ENCODE results near the gene SDK2. TPM values are rescaled to one million over a fixed set of nuclear protein-coding genes. Genes with fewer than 3 reads are reported as not detected.
A peak's percentile ranks its signal among the peaks of the same experiment; 100 is the strongest.

The SDK2 gene
- total and polyA plus RNA-seq, 2 experiments from 2014 or later: 0.74 to 5.1 TPM

DNA sequence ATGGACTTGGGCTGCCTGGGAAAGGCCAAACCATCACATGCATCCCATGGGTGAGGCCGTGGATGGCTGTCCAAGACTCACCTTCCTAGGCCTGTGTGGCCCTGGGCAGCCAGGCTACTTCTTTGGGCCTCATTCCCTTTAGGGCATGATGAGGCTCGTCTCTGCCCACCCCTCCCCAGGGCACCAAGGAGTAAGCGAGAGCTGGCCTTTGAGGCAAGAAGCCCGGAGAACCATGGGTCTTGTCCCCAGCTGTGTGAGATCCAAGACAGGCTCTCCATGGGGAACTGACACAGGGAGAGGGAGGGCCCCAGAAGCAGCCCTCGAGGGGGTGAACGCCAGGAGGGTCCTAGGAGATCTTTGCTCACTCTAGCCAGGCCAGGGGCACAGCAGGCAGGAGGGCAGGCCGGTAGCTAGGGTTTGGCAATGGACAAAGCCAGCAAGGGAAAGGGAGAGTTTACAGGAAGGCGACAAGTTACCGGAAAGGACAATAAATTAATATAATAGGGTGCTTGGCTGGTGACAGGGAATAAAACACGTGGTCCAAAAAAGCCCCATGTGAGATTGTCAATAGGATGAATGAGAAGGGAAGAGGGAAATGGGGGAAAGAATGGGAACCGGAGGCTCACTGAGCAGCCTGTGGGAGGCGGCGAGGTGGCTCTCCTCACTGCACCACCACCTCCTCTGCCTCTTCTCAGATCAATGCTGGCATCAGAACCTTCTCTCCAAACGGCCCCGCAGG lies 119.1 kb downstream of the SDK2 start:
- no peaks in the 10 kb centered on the region for H3K9me3 Mint-ChIP-seq
- H3K4me1 Mint-ChIP-seq: peaks cover 9% of the 10 kb centered on the region; the same call in 1 of the 3 replicates

More for the DNA sequence above, 119.1 kb downstream of the SDK2 start:
- no peaks in the 10 kb centered on the region for H3K36me3 Mint-ChIP-seq (ENCODE audit: low read depth)
- no peaks in the 10 kb centered on the region for H3K4me1 ChIP-seq (ENCODE audit: insufficient read depth)
- no peaks in the 10 kb centered on the region for H3K79me2 ChIP-seq (replicated peaks; ENCODE audit: insufficient read depth)
- peaks cover 8% of the 10 kb centered on the region for H3K27me3 Mint-ChIP-seq (ENCODE audit: insufficient read depth, low read depth, poor library complexity)
- H3K27me3 ChIP-seq (ENCODE audit: insufficient read depth): no peaks in the 10 kb centered on the region
- no peaks in the 10 kb centered on the region for H3K9me2 ChIP-seq (ENCODE audit: insufficient read depth)
- H4K20me1 ChIP-seq (replicated peaks; ENCODE audit: insufficient read depth): no peaks in the 10 kb centered on the region
- ATAC-seq: no peak
- no peaks in the 10 kb centered on the region for H3F3A ChIP-seq (replicated peaks; ENCODE audit: low read depth)
- H3K27ac Mint-ChIP-seq: 0 out of 2 replicates have a peak overlapping the region, but pooled peaks have one; percentile 23
- TF ChIP-seq EZH2 (IDR thresholded peaks at IDR 0.05; ENCODE audit: low read depth, unreplicated experiment) (no peak), ZNF114 (CRISPR knock-in tag; IDR thresholded peaks at IDR 0.05) (no peak), CREB1 (CRISPR knock-in tag; IDR thresholded peaks at IDR 0.05; ENCODE audit: low read depth) (no peak), NANOG (IDR thresholded peaks at IDR 0.05; ENCODE audit: borderline replicate concordance) (no peak), STAT1 (IDR thresholded peaks at IDR 0.05; ENCODE audit: unreplicated experiment) (no peak), POLR2AphosphoS5 (IDR thresholded peaks at IDR 0.05; ENCODE audit: low read depth) (no peak), JUNB (IDR thresholded peaks at IDR 0.05; ENCODE audit: unreplicated experiment) (no peak), ZNF331 (CRISPR knock-in tag; IDR thresholded peaks at IDR 0.05; ENCODE audit: low read depth) (no peak), EZH2phosphoT487 (IDR thresholded peaks at IDR 0.05; ENCODE audit: unreplicated experiment) (no peak)
- TF ChIP-seq, protein P1, sequence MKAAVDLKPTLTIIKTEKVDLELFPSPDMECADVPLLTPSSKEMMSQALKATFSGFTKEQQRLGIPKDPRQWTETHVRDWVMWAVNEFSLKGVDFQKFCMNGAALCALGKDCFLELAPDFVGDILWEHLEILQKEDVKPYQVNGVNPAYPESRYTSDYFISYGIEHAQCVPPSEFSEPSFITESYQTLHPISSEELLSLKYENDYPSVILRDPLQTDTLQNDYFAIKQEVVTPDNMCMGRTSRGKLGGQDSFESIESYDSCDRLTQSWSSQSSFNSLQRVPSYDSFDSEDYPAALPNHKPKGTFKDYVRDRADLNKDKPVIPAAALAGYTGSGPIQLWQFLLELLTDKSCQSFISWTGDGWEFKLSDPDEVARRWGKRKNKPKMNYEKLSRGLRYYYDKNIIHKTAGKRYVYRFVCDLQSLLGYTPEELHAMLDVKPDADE (IDR thresholded peaks at IDR 0.05): no peak
- TF ChIP-seq, protein P2, sequence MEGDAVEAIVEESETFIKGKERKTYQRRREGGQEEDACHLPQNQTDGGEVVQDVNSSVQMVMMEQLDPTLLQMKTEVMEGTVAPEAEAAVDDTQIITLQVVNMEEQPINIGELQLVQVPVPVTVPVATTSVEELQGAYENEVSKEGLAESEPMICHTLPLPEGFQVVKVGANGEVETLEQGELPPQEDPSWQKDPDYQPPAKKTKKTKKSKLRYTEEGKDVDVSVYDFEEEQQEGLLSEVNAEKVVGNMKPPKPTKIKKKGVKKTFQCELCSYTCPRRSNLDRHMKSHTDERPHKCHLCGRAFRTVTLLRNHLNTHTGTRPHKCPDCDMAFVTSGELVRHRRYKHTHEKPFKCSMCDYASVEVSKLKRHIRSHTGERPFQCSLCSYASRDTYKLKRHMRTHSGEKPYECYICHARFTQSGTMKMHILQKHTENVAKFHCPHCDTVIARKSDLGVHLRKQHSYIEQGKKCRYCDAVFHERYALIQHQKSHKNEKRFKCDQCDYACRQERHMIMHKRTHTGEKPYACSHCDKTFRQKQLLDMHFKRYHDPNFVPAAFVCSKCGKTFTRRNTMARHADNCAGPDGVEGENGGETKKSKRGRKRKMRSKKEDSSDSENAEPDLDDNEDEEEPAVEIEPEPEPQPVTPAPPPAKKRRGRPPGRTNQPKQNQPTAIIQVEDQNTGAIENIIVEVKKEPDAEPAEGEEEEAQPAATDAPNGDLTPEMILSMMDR (conservative IDR thresholded peaks at IDR 0.05; ENCODE audit: low read depth in 2 of 2): no peak
- TF ChIP-seq, protein P3, sequence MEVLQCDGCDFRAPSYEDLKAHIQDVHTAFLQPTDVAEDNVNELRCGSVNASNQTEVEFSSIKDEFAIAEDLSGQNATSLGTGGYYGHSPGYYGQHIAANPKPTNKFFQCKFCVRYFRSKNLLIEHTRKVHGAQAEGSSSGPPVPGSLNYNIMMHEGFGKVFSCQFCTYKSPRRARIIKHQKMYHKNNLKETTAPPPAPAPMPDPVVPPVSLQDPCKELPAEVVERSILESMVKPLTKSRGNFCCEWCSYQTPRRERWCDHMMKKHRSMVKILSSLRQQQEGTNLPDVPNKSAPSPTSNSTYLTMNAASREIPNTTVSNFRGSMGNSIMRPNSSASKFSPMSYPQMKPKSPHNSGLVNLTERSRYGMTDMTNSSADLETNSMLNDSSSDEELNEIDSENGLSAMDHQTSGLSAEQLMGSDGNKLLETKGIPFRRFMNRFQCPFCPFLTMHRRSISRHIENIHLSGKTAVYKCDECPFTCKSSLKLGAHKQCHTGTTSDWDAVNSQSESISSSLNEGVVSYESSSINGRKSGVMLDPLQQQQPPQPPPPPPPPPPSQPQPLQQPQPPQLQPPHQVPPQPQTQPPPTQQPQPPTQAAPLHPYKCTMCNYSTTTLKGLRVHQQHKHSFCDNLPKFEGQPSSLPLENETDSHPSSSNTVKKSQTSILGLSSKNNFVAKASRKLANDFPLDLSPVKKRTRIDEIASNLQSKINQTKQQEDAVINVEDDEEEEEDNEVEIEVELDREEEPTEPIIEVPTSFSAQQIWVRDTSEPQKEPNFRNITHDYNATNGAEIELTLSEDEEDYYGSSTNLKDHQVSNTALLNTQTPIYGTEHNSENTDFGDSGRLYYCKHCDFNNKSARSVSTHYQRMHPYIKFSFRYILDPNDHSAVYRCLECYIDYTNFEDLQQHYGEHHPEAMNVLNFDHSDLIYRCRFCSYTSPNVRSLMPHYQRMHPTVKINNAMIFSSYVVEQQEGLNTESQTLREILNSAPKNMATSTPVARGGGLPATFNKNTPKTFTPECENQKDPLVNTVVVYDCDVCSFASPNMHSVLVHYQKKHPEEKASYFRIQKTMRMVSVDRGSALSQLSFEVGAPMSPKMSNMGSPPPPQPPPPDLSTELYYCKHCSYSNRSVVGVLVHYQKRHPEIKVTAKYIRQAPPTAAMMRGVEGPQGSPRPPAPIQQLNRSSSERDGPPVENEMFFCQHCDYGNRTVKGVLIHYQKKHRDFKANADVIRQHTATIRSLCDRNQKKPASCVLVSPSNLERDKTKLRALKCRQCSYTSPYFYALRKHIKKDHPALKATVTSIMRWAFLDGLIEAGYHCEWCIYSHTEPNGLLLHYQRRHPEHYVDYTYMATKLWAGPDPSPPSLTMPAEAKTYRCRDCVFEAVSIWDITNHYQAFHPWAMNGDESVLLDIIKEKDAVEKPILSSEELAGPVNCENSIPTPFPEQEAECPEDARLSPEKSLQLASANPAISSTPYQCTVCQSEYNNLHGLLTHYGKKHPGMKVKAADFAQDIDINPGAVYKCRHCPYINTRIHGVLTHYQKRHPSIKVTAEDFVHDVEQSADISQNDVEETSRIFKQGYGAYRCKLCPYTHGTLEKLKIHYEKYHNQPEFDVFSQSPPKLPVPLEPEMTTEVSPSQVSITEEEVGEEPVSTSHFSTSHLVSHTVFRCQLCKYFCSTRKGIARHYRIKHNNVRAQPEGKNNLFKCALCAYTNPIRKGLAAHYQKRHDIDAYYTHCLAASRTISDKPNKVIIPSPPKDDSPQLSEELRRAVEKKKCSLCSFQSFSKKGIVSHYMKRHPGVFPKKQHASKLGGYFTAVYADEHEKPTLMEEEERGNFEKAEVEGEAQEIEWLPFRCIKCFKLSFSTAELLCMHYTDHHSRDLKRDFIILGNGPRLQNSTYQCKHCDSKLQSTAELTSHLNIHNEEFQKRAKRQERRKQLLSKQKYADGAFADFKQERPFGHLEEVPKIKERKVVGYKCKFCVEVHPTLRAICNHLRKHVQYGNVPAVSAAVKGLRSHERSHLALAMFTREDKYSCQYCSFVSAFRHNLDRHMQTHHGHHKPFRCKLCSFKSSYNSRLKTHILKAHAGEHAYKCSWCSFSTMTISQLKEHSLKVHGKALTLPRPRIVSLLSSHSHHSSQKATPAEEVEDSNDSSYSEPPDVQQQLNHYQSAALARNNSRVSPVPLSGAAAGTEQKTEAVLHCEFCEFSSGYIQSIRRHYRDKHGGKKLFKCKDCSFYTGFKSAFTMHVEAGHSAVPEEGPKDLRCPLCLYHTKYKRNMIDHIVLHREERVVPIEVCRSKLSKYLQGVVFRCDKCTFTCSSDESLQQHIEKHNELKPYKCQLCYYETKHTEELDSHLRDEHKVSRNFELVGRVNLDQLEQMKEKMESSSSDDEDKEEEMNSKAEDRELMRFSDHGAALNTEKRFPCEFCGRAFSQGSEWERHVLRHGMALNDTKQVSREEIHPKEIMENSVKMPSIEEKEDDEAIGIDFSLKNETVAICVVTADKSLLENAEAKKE (CRISPR knock-in tag; IDR thresholded peaks at IDR 0.05): no peak
- TF ChIP-seq, protein P4, sequence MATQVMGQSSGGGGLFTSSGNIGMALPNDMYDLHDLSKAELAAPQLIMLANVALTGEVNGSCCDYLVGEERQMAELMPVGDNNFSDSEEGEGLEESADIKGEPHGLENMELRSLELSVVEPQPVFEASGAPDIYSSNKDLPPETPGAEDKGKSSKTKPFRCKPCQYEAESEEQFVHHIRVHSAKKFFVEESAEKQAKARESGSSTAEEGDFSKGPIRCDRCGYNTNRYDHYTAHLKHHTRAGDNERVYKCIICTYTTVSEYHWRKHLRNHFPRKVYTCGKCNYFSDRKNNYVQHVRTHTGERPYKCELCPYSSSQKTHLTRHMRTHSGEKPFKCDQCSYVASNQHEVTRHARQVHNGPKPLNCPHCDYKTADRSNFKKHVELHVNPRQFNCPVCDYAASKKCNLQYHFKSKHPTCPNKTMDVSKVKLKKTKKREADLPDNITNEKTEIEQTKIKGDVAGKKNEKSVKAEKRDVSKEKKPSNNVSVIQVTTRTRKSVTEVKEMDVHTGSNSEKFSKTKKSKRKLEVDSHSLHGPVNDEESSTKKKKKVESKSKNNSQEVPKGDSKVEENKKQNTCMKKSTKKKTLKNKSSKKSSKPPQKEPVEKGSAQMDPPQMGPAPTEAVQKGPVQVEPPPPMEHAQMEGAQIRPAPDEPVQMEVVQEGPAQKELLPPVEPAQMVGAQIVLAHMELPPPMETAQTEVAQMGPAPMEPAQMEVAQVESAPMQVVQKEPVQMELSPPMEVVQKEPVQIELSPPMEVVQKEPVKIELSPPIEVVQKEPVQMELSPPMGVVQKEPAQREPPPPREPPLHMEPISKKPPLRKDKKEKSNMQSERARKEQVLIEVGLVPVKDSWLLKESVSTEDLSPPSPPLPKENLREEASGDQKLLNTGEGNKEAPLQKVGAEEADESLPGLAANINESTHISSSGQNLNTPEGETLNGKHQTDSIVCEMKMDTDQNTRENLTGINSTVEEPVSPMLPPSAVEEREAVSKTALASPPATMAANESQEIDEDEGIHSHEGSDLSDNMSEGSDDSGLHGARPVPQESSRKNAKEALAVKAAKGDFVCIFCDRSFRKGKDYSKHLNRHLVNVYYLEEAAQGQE (IDR thresholded peaks at IDR 0.05; ENCODE audit: unreplicated experiment): no peak
- H3K36me3 ChIP-seq (ENCODE audit: insufficient read depth): no peaks in the 10 kb centered on the region
- no peak overlapping the region for H3K27ac ChIP-seq (ENCODE audit: low read depth)
- no peak overlapping the region for H3K4me3 ChIP-seq
- H3K4me3 Mint-ChIP-seq: no peak overlapping the region
- H2AFZ ChIP-seq: no peak overlapping the region
- no peak overlapping the region for H3K4me2 ChIP-seq
- DNase-seq (ENCODE audit: low spot score): no peak
